SK-N-SH treated with all-trans-retinoic acid at 6 μM for 48 hours (cell line): ENCODE measurements around the gene LRRC10B.
A peak's percentile ranks its signal among the peaks of the same experiment; 100 is the strongest.

ENCODE experiments used
- ATAC-seq: fragments of 200-7000 bp; cut with Tn5 transposase; 3 replicates; pipeline ENCODE4 v1.9.1; 2020; ENCODE audit warnings: mild to moderate bottlenecking, moderate library complexity
- ARNTL ChIP-seq: fragments of 450-650 bp; formaldehyde crosslinking; IDR thresholded peaks from 2 replicates; pipeline ENCODE4 v1.5.0; 2020; ENCODE audit warnings: low read depth, mild to moderate bottlenecking, moderate library complexity, borderline replicate concordance
- BACH2 ChIP-seq: fragments of 250-450 bp; sonication (Bioruptor Pico); IDR thresholded peaks from 2 replicates; pipeline ENCODE4 v1.9.0; 2021; ENCODE audit warnings: mild to moderate bottlenecking, borderline replicate concordance
- CSDC2 ChIP-seq: fragments of 250-450 bp; sonication (Bioruptor Pico); IDR thresholded peaks from 2 replicates; pipeline ENCODE4 v1.5.0; 2020; ENCODE audit warnings: mild to moderate bottlenecking, moderate library complexity
- ESRRG ChIP-seq: fragments of 250-450 bp; sonication (Bioruptor Pico); IDR thresholded peaks from 2 replicates; pipeline ENCODE4 v1.6.1; 2021; ENCODE audit warnings: mild to moderate bottlenecking
- ISL1 ChIP-seq: fragments of 250-450 bp; sonication (Bioruptor Pico); IDR thresholded peaks from 2 replicates; pipeline ENCODE4 v2.1.2; 2022; ENCODE audit warnings: mild to moderate bottlenecking, moderate library complexity
- OSR1 ChIP-seq: fragments of 250-450 bp; sonication (Bioruptor Pico); IDR thresholded peaks from 2 replicates; pipeline ENCODE4 v1.8.0; 2022; ENCODE audit warnings: moderate library complexity, mild to moderate bottlenecking, inconsistent platforms
- PPARA ChIP-seq: fragments of 250-450 bp; sonication (Bioruptor Pico); IDR thresholded peaks from 2 replicates; pipeline ENCODE4 v1.5.0; 2020; ENCODE audit warnings: mild to moderate bottlenecking, borderline replicate concordance
- RARB ChIP-seq: fragments of 250-450 bp; sonication (Bioruptor Pico); IDR thresholded peaks from 2 replicates; pipeline ENCODE4 v1.8.0; 2021; ENCODE audit warnings: mild to moderate bottlenecking, moderate library complexity
- SNAI2 ChIP-seq: fragments of 250-450 bp; sonication (Bioruptor Pico); IDR thresholded peaks from 2 replicates; pipeline ENCODE4 v1.5.0; 2020; ENCODE audit warnings: mild to moderate bottlenecking, moderate library complexity
- TCF4 ChIP-seq: fragments of 250-450 bp; sonication (Bioruptor Pico); IDR thresholded peaks from 2 replicates; pipeline ENCODE4 v1.8.0; 2021; ENCODE audit warnings: mild to moderate bottlenecking, moderate library complexity, borderline replicate concordance
- TOX ChIP-seq: fragments of 250-450 bp; sonication (Bioruptor Pico); IDR thresholded peaks from 2 replicates; pipeline ENCODE4 v1.8.0; 2021; ENCODE audit warnings: mild to moderate bottlenecking, moderate library complexity, borderline replicate concordance
- TSHZ2 ChIP-seq: fragments of 250-450 bp; sonication (Bioruptor Pico); IDR thresholded peaks from 2 replicates; pipeline ENCODE4 v1.5.0; 2020; ENCODE audit warnings: mild to moderate bottlenecking, moderate library complexity
- ZC3H10 ChIP-seq: fragments of 250-450 bp; sonication (Bioruptor Pico); IDR thresholded peaks from 2 replicates; pipeline ENCODE4 v1.5.1; 2021; ENCODE audit warnings: mild to moderate bottlenecking, moderate library complexity
- ZFP3 ChIP-seq: fragments of 250-450 bp; sonication (Bioruptor Pico); IDR thresholded peaks from 2 replicates; pipeline ENCODE4 v1.5.0; 2020; ENCODE audit warnings: mild to moderate bottlenecking, moderate library complexity
- ZFP30 ChIP-seq: fragments of 450-650 bp; formaldehyde crosslinking; IDR thresholded peaks from 2 replicates; pipeline ENCODE4 v1.5.0; 2022; ENCODE audit warnings: mild to moderate bottlenecking, moderate library complexity
- ZNF565 ChIP-seq: fragments of 450-650 bp; formaldehyde crosslinking; conservative IDR thresholded peaks from 2 replicates; pipeline ENCODE4 v1.5.0; 2020; ENCODE audit warnings: low read depth, mild to moderate bottlenecking, moderate library complexity
- ZNF70 ChIP-seq: fragments of 450-650 bp; formaldehyde crosslinking; IDR thresholded peaks from 2 replicates; pipeline ENCODE4 v1.5.0; 2020; ENCODE audit warnings: mild to moderate bottlenecking, moderate library complexity
- ZNF8 ChIP-seq: fragments of 450-650 bp; formaldehyde crosslinking; IDR thresholded peaks from 2 replicates; pipeline ENCODE4 v1.5.0; 2020; ENCODE audit warnings: mild to moderate bottlenecking, moderate library complexity
- TF ChIP-seq, protein P1 (sequence below): fragments of 250-450 bp; sonication (Bioruptor Pico); IDR thresholded peaks from 2 replicates; pipeline ENCODE4 v1.8.0; 2020; ENCODE audit warnings: mild to moderate bottlenecking, moderate library complexity, borderline replicate concordance
- TF ChIP-seq, protein P2 (sequence below): fragments of 250-450 bp; sonication (Bioruptor Pico); IDR thresholded peaks from 2 replicates; pipeline ENCODE4 v1.8.0; 2021; ENCODE audit warnings: low read depth, mild to moderate bottlenecking, moderate library complexity, borderline replicate concordance
- TF ChIP-seq, protein P3 (sequence below): fragments of 250-450 bp; sonication (Bioruptor Pico); IDR thresholded peaks from 2 replicates; pipeline ENCODE4 v1.5.1; 2021; ENCODE audit warnings: mild to moderate bottlenecking, moderate library complexity

LRRC10B gene

DNA sequence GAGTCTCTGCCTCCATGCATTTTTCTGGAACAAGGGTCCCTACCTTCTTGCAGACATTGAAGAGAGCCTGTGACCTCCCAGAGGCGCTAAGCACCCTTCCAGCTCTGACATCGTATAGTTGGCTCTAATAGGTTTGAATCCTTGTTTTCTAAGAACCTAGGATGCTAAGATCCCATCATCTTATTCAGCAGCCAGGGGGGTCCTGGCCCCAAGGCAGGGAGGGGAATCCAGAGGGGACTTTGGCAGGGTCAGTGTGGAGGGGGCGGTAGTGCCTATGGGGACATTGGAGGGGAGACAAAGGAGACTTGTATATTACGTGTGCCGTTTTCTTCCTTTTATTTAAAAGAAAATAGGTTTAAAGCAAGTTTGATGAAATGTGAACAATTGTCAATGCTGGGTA, 3.4 kb upstream of the LRRC10B start:
- ATAC-seq = no peak
- TF ChIP-seq CSDC2 (CRISPR knock-in tag) = no peak
- no peak for TF ChIP-seq TSHZ2 (CRISPR knock-in tag)
- no peak for TF ChIP-seq SNAI2 (CRISPR knock-in tag)
- no peak for TF ChIP-seq PPARA (CRISPR knock-in tag)
- no peak for TF ChIP-seq ZNF70 (CRISPR knock-in tag)

GRCh38 chr11:61505640-61506155, 2.9 kb upstream of the LRRC10B start:
- TF ChIP-seq SNAI2 (CRISPR knock-in tag) (no peak), TOX (no peak), ZFP30 (CRISPR knock-in tag) (no peak), PPARA (CRISPR knock-in tag) (no peak), TCF4 (CRISPR knock-in tag) (no peak), OSR1 (CRISPR knock-in tag) (no peak), ZFP3 (CRISPR knock-in tag) (no peak), ARNTL (CRISPR knock-in tag) (no peak), RARB (no peak), ESRRG (CRISPR knock-in tag) (no peak)
- TF ChIP-seq, protein P1, sequence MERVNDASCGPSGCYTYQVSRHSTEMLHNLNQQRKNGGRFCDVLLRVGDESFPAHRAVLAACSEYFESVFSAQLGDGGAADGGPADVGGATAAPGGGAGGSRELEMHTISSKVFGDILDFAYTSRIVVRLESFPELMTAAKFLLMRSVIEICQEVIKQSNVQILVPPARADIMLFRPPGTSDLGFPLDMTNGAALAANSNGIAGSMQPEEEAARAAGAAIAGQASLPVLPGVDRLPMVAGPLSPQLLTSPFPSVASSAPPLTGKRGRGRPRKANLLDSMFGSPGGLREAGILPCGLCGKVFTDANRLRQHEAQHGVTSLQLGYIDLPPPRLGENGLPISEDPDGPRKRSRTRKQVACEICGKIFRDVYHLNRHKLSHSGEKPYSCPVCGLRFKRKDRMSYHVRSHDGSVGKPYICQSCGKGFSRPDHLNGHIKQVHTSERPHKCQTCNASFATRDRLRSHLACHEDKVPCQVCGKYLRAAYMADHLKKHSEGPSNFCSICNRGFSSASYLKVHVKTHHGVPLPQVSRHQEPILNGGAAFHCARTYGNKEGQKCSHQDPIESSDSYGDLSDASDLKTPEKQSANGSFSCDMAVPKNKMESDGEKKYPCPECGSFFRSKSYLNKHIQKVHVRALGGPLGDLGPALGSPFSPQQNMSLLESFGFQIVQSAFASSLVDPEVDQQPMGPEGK (CRISPR knock-in tag) = no peak
- no peak for ATAC-seq

DNA sequence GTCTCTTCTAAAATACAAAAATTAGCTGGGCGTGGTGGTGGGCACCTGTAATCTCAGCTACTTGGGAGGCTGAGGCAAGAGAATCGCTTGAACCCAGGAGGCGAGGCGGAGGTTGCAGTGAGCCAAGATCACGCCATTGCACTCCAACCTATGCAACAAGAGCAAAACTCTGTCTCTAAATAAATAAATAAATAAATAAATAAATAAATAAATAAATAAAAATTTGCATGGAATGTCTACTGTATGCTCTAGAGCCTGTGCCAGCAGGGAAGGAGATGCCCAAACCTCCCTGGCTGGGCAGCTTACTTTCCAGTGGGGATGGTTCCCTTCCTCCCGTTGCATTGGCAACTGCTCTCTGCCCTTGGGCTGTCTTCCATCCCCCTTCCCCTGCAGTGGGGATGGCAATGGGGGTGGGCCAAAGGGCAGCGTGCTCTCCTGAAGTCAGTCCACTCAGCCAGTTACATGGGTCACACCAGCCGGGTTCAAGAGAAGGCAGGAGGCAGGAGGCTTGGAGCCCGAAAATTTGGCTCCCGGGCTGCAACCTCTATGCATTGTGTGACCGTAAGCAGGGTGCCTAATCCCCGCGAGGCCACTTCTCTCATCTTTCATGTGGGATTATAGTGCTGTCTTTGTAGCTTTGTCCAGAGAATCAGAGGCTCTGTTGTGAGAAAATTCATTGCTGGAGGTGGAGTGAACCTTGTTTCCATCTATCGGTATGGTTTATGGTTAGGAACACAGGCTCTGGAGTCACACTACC, 1.4 kb upstream of the LRRC10B start:
- no peak for ATAC-seq

DNA sequence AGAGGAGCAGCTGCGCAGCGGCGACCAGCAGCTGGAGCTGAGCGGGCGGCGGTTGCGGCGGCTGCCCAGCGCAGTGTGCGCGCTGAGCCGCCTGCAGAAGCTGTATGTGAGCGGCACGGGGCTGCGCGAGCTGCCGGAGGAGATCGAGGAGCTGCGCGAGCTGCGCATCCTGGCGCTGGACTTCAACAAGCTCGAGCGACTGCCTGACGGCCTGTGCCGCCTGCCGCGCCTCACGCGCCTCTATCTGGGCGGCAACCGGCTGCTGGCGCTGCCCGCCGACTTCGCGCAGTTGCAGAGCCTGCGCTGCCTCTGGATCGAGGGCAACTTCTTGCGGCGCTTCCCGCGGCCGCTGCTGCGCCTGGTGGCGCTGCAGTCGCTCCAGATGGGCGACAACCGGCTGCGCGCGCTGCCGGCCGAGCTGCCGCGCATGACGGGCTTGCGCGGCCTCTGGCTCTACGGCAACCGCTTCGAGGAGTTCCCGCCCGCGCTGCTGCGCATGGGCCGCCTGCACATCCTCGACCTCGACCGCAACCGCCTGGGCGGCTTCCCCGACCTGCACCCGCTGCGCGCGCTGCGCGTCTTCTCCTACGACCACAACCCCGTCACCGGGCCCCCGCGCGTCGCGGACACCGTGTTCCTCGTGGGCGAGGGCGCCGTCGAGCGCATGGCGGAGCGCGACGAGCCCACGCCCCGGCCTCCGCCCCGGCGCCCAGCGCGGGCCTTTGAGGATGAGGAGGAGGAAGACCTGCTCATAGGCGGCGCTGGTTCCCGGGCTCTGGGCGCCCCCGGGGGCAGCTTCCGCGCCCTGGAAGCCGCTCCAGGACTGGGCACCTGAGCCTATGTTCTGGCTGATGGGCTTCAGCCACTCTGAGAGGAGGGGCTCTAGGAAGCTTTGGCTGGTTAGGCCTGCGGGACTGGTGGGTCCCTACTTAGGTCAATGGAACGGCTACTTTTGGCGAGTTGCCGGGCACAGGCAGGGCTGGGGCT, 787 bp downstream of the LRRC10B start:
- ATAC-seq = peak; percentile 88
- TF ChIP-seq TSHZ2 (CRISPR knock-in tag) (peak; percentile 71; the same call in 1 of the 2 replicates), TCF4 (CRISPR knock-in tag) (peak; percentile 14; the same call in 1 of the 2 replicates), ISL1 (no peak), RARB (no peak), BACH2 (0 out of 2 replicates have a peak, but pooled peaks have one; percentile 20)
- TF ChIP-seq, protein P2, sequence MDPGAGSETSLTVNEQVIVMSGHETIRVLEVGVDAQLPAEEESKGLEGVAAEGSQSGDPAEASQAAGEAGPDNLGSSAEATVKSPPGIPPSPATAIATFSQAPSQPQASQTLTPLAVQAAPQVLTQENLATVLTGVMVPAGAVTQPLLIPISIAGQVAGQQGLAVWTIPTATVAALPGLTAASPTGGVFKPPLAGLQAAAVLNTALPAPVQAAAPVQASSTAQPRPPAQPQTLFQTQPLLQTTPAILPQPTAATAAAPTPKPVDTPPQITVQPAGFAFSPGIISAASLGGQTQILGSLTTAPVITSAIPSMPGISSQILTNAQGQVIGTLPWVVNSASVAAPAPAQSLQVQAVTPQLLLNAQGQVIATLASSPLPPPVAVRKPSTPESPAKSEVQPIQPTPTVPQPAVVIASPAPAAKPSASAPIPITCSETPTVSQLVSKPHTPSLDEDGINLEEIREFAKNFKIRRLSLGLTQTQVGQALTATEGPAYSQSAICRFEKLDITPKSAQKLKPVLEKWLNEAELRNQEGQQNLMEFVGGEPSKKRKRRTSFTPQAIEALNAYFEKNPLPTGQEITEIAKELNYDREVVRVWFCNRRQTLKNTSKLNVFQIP (CRISPR knock-in tag) = no peak

More for the DNA sequence above, 1.4 kb upstream of the LRRC10B start:
- TF ChIP-seq, protein P3, sequence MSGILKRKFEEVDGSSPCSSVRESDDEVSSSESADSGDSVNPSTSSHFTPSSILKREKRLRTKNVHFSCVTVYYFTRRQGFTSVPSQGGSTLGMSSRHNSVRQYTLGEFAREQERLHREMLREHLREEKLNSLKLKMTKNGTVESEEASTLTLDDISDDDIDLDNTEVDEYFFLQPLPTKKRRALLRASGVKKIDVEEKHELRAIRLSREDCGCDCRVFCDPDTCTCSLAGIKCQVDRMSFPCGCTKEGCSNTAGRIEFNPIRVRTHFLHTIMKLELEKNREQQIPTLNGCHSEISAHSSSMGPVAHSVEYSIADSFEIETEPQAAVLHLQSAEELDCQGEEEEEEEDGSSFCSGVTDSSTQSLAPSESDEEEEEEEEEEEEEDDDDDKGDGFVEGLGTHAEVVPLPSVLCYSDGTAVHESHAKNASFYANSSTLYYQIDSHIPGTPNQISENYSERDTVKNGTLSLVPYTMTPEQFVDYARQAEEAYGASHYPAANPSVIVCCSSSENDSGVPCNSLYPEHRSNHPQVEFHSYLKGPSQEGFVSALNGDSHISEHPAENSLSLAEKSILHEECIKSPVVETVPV (CRISPR knock-in tag) = no peak
- TF ChIP-seq CSDC2 (CRISPR knock-in tag) = no peak
- TF ChIP-seq ZFP3 (CRISPR knock-in tag) = no peak
- TF ChIP-seq ZNF8 (CRISPR knock-in tag) = no peak
- TF ChIP-seq ZNF565 (CRISPR knock-in tag) = no peak
- no peak for TF ChIP-seq ZC3H10 (CRISPR knock-in tag)
- TF ChIP-seq ZFP30 (CRISPR knock-in tag) = no peak
- TF ChIP-seq BACH2 = no peak
- TF ChIP-seq RARB = no peak
